HL-60 (cell line): ENCODE data around the gene LOXL3.

Source experiments
- CTCF ChIP-seq: IDR thresholded peaks from one replicate; pipeline ENCODE4 v1.5.1; 2011; ENCODE audit warnings: low read length, control low read depth, inconsistent platforms; ENCODE audit not compliant: insufficient read depth
- GABPA ChIP-seq: IDR thresholded peaks from 2 replicates; pipeline ENCODE4 v1.6.1; 2012; ENCODE audit warnings: low read depth
- POLR2AphosphoS5 ChIP-seq: IDR thresholded peaks from 2 replicates; pipeline ENCODE4 v1.6.1; 2012; ENCODE audit warnings: low read depth
- REST ChIP-seq: IDR thresholded peaks from 2 replicates; pipeline ENCODE4 v1.6.1; 2012; ENCODE audit warnings: low read depth; ENCODE audit not compliant: insufficient replicate concordance
- SPI1 ChIP-seq: IDR thresholded peaks from 2 replicates; pipeline ENCODE4 v1.6.1; 2012; ENCODE audit warnings: low read depth, mild to moderate bottlenecking, borderline replicate concordance

GRCh38 chr2:74596584-74596983 is 42.8 kb upstream of the LOXL3 start:
- TF ChIP-seq CTCF (no peak), REST (no peak), GABPA (no peak), SPI1 (no peak), POLR2AphosphoS5 (no peak)
